ENCODE data around the gene ARMC3. TPM values are rescaled to one million over a fixed set of nuclear protein-coding genes. Genes with fewer than 3 reads are reported as not detected.
"Not testable (repeated sequence)": the region's sequence is repeated elsewhere in the genome, so short reads cannot be mapped to it uniquely, and the experiment has no call there.

Gene ARMC3
- total RNA-seq, 2 experiments from 2014 or later = not detected

GRCh38 chr10:23051855-23052331, 124.0 kb downstream of the ARMC3 start:
- H3K4me3 Mint-ChIP-seq = no peak overlapping the region
- H3K4me1 Mint-ChIP-seq = no peaks in the 10 kb centered on the region
- no peak for DNase-seq
- ChIA-PET POLR2A (no interaction called here), CTCF (no interaction called here)
- H3K27me3 Mint-ChIP-seq = peaks cover 15% of the 10 kb centered on the region
- H3K9me3 Mint-ChIP-seq = no peaks in the 10 kb centered on the region
- H3K27ac Mint-ChIP-seq = no peak overlapping the region
- no peaks in the 10 kb centered on the region for H3K36me3 Mint-ChIP-seq (ENCODE audit: low read depth)

- no peak overlapping the region for H3K27ac Mint-ChIP-seq
- CTCF ChIA-PET = interaction anchor here (0.9 kb wide), 1 partner anchor 16 kb away, joined by 3 read pairs; no protein-coding TSS in a partner anchor
- H3K4me1 Mint-ChIP-seq = no peaks in the 10 kb centered on the region
- no peaks in the 10 kb centered on the region for H3K9me3 Mint-ChIP-seq
- H3K36me3 Mint-ChIP-seq (ENCODE audit: low read depth) = no peaks in the 10 kb centered on the region
- H3K27me3 Mint-ChIP-seq = peaks cover 14% of the 10 kb centered on the region
- H3K4me3 Mint-ChIP-seq = no peak overlapping the region
- DNase-seq = no peak
- POLR2A ChIA-PET = no interaction called here
These were observed 125.2 kb downstream of the ARMC3 start for GRCh38 chr10:23053036-23053435.

GRCh38 chr10:23055424-23056185, 127.8 kb downstream of the ARMC3 start:
- H3K36me3 Mint-ChIP-seq (ENCODE audit: low read depth) = no peaks in the 10 kb centered on the region
- CTCF ChIA-PET = no interaction called here
- POLR2A ChIA-PET = no interaction called here

GRCh38 chr10:23056186-23056579, 128.3 kb downstream of the ARMC3 start:
- POLR2A ChIA-PET = no interaction called here
- peaks cover 31% of the 10 kb centered on the region for H3K27me3 Mint-ChIP-seq

More at GRCh38 chr10:23055424-23056185, 127.8 kb downstream of the ARMC3 start:
- H3K4me1 Mint-ChIP-seq = no peaks in the 10 kb centered on the region
- no peak for DNase-seq
- no peaks in the 10 kb centered on the region for H3K9me3 Mint-ChIP-seq
- H3K4me3 Mint-ChIP-seq = no peak overlapping the region
- peaks cover 26% of the 10 kb centered on the region for H3K27me3 Mint-ChIP-seq
- no peak overlapping the region for H3K27ac Mint-ChIP-seq

GRCh38 chr10:23058366-23058765, 130.5 kb downstream of the ARMC3 start:
- CTCF ChIA-PET = no interaction called here
- Mint-ChIP-seq H3K9me3 (no peaks in the 10 kb centered on the region), H3K27me3 (peaks cover 31% of the 10 kb centered on the region), H3K4me3 (no peak overlapping the region), H3K36me3 (ENCODE audit: low read depth) (no peaks in the 10 kb centered on the region), H3K27ac (no peak overlapping the region), H3K4me1 (no peaks in the 10 kb centered on the region)
- POLR2A ChIA-PET = no interaction called here
- DNase-seq = no peak

More at GRCh38 chr10:23056186-23056579, 128.3 kb downstream of the ARMC3 start:
- Mint-ChIP-seq H3K4me3 (no peak overlapping the region), H3K9me3 (no peaks in the 10 kb centered on the region), H3K36me3 (ENCODE audit: low read depth) (no peaks in the 10 kb centered on the region), H3K27ac (no peak overlapping the region), H3K4me1 (no peaks in the 10 kb centered on the region)
- CTCF ChIA-PET = no interaction called here
- no peak for DNase-seq

- H3K27me3 Mint-ChIP-seq = peaks cover 24% of the 10 kb centered on the region
- POLR2A ChIA-PET = no interaction called here
- no peaks in the 10 kb centered on the region for H3K9me3 Mint-ChIP-seq
- H3K36me3 Mint-ChIP-seq (ENCODE audit: low read depth) = no peaks in the 10 kb centered on the region
- DNase-seq = no peak
- CTCF ChIA-PET = no interaction called here
- no peaks in the 10 kb centered on the region for H3K4me1 Mint-ChIP-seq
- H3K27ac Mint-ChIP-seq = no peak overlapping the region
- H3K4me3 Mint-ChIP-seq = no peak overlapping the region
These were observed 133.1 kb downstream of the ARMC3 start for GRCh38 chr10:23060918-23061317.

GRCh38 chr10:23063045-23063972, 135.5 kb downstream of the ARMC3 start:
- peaks cover 17% of the 10 kb centered on the region for H3K27me3 Mint-ChIP-seq
- H3K27ac Mint-ChIP-seq = no peak overlapping the region
- no peak overlapping the region for H3K4me3 Mint-ChIP-seq
- DNase-seq = no peak
- no peaks in the 10 kb centered on the region for H3K36me3 Mint-ChIP-seq (ENCODE audit: low read depth)
- ChIA-PET POLR2A (no interaction called here), CTCF (no interaction called here)
- H3K4me1 Mint-ChIP-seq = peaks cover 2% of the 10 kb centered on the region
- no peaks in the 10 kb centered on the region for H3K9me3 Mint-ChIP-seq

- ChIA-PET POLR2A (no interaction called here), CTCF (no interaction called here)
- no peak overlapping the region for H3K4me3 Mint-ChIP-seq
- peaks cover 5% of the 10 kb centered on the region for H3K4me1 Mint-ChIP-seq
- no peak for DNase-seq
- H3K27me3 Mint-ChIP-seq = peaks cover 13% of the 10 kb centered on the region
- H3K36me3 Mint-ChIP-seq (ENCODE audit: low read depth) = no peaks in the 10 kb centered on the region
- H3K27ac Mint-ChIP-seq = no peak overlapping the region
- no peaks in the 10 kb centered on the region for H3K9me3 Mint-ChIP-seq
These were observed 136.3 kb downstream of the ARMC3 start for GRCh38 chr10:23063973-23064812.

GRCh38 chr10:23064813-23065114, 136.9 kb downstream of the ARMC3 start:
- H3K4me1 Mint-ChIP-seq; POLR2A ChIA-PET; H3K4me3 Mint-ChIP-seq; H3K36me3 Mint-ChIP-seq (ENCODE audit: low read depth); DNase-seq; CTCF ChIA-PET; H3K27ac Mint-ChIP-seq; H3K9me3 Mint-ChIP-seq: not testable (repeated sequence)
- H3K27me3 Mint-ChIP-seq = peaks cover 12% of the 10 kb centered on the region

- ChIA-PET POLR2A (no interaction called here), CTCF (no interaction called here)
- H3K27me3 Mint-ChIP-seq = peaks cover 7% of the 10 kb centered on the region
- H3K36me3 Mint-ChIP-seq (ENCODE audit: low read depth) = no peaks in the 10 kb centered on the region
- H3K4me1 Mint-ChIP-seq = peaks cover 5% of the 10 kb centered on the region
- no peak overlapping the region for H3K27ac Mint-ChIP-seq
- DNase-seq = no peak
- no peak overlapping the region for H3K4me3 Mint-ChIP-seq
- no peaks in the 10 kb centered on the region for H3K9me3 Mint-ChIP-seq
These were observed 137.5 kb downstream of the ARMC3 start for GRCh38 chr10:23065181-23065948.

GRCh38 chr10:23067337-23067736, 139.5 kb downstream of the ARMC3 start:
- Mint-ChIP-seq H3K36me3 (ENCODE audit: low read depth) (no peaks in the 10 kb centered on the region), H3K4me1 (peaks cover 8% of the 10 kb centered on the region), H3K4me3 (no peak overlapping the region), H3K27ac (no peak overlapping the region), H3K9me3 (no peaks in the 10 kb centered on the region), H3K27me3 (no peaks in the 10 kb centered on the region)
- ChIA-PET POLR2A (no interaction called here), CTCF (no interaction called here)
- no peak for DNase-seq

GRCh38 chr10:23067939-23068775, 140.3 kb downstream of the ARMC3 start:
- no peak overlapping the region for H3K4me3 Mint-ChIP-seq
- H3K9me3 Mint-ChIP-seq = no peaks in the 10 kb centered on the region

More at GRCh38 chr10:23067939-23068775, 140.3 kb downstream of the ARMC3 start:
- H3K4me1 Mint-ChIP-seq = peaks cover 8% of the 10 kb centered on the region
- CTCF ChIA-PET = interaction anchor here (1.1 to 1.2 kb wide), 2 partner anchors 1074 to 1084 kb away, joined by 3 to 4 read pairs; no protein-coding TSS in a partner anchor
- no peaks in the 10 kb centered on the region for H3K27me3 Mint-ChIP-seq
- DNase-seq = peak; percentile 63
- H3K36me3 Mint-ChIP-seq (ENCODE audit: low read depth) = no peaks in the 10 kb centered on the region
- no peak overlapping the region for H3K27ac Mint-ChIP-seq
- POLR2A ChIA-PET = no interaction called here
